GM21717 (cell line): ENCODE data around the gene KLHL8.
A peak's percentile ranks its signal among the peaks of the same experiment; 100 is the strongest.
"Not testable (repeated sequence)": the region's sequence is repeated elsewhere in the genome, so short reads cannot be mapped to it uniquely, and the experiment has no call there.

Experiments used
- ATAC-seq: cut with Tn5 transposase; IDR thresholded peaks from one replicate; pipeline ENCODE4 v1.9.1; 2021; ENCODE audit warnings: mild to moderate bottlenecking, moderate library complexity; ENCODE audit not compliant: unreplicated experiment

Gene KLHL8

GRCh38 chr4:87228262-87228860, 7.9 kb upstream of the KLHL8 start:
- ATAC-seq: no peak

- ATAC-seq: no peak
Observed at GRCh38 chr4:87227751-87228151, 7.3 kb upstream of the KLHL8 start.

DNA sequence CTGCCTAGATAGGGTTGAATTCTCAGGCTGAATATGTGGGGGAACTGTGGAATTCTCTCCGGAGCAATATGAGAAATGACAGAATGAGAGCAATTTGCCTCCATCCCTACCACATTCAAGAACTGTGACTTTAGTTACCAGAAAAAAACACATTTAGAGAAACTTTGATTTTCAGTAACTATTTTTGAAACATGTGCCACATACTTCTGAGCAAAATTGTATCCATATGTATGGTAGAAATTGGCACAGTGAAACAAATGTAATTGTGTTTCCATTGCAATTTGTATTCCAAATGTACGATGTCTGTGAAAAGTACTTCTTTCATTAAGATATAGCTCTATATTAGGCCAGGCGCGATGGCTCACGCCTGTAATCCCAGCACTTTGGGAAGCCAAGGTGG, 5.5 kb upstream of the KLHL8 start:
- ATAC-seq: no peak

GRCh38 chr4:87224141-87224923, 3.9 kb upstream of the KLHL8 start:
- ATAC-seq: no peak

DNA sequence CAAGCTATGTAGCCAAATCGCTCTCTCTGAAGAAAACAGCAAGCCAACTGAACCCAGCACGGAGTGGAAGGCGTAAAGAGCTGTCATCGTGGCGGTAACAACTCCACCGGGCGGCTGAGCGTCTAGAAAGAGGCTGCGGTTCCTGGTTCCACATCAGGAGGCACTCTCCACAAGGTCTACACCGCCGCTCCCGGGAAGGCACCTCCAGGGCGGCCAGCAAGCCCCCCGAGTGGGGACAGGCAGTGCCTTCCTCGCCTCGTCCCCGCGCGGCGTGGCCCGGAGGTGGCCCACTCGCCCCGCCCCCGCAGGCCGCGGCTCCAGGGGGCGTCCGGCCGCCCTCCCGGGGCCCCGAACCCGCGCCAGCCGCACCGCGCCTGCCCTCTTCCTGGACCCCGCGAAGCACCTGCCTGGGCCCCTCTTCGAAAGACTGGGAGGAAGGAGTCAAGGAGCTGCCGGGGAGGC, 755 bp downstream of the KLHL8 start:
- ATAC-seq: peak; percentile 43

GRCh38 chr4:87217235-87217763, 3.1 kb downstream of the KLHL8 start:
- ATAC-seq: not testable (repeated sequence)

GRCh38 chr4:87216469-87216868, 3.9 kb downstream of the KLHL8 start:
- ATAC-seq: no peak

- no peak for ATAC-seq
Observed at GRCh38 chr4:87213421-87214075, 6.9 kb downstream of the KLHL8 start.

DNA sequence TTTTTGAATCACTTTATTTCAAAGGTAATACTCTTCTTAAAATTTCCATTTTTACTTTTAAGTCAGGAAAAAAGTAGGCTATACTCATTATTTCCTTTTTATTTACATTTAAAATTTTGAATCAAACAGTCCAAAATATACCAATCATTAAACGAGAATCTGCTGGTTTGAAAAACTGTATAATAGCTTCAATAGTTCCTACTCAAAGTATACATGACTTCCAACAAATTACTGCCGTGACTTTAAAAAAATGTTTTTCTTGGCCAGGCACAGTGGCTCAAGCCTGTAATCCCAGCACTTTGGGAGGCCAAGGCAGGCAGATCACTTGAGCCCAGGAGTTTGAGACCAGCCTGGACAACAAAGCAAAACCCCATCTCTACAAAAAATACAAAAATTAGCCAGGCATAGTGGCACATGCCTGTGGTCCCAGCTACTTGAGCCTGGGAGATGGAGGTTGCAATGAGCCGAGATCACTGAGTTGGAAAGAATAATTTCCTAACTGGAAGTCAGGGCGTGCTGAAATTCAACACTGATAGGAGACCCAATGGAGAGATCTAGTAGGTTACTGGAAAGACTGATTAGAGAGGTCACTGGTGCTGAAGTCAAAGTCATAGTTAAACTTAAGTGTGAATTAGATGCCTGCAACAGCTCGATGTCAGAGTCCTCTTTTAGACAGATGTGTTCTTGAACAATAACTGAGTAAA, 9.0 kb downstream of the KLHL8 start:
- ATAC-seq: no peak

- peak; percentile 61 for ATAC-seq
Observed at GRCh38 chr4:87209696-87210095, 10.7 kb downstream of the KLHL8 start.

- peak; percentile 29 for ATAC-seq
Observed at GRCh38 chr4:87209182-87209581, 11.2 kb downstream of the KLHL8 start.

DNA sequence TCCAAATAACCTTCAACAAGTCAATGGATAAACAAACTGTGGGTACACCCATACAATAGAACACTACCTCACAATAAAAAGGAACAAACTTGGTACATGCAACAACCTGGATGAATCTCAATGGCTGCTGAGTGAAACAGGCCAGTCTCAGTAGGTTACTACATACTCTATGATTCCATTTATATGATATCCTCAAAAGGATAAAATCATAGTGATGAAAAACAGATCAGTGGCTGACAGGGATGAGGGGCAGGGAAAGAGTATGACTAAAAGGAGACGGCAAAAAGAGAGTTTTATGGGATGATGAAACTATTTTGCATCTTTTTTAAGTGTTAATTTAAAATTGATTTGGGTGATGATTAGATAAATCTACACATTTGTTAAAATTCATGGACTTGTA, 15.9 kb downstream of the KLHL8 start:
- ATAC-seq: no peak

DNA sequence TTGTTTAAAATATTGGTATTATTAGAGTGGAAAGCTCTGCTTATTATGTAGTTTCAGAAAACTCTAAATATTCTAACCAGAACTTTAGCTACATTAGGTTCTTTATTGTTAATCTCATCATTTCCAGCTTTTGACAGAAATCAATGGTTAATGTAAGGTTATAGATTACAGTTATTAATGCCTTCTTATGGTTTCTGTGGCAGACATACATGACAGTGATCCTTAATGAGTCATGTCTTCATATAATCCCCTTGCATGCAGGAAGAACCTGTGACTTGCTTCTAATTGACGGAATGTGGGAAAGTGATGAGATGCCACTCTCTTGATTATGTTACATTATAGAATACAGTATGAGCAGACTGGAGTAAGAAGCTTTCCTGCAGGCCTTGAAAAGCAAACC, 23.5 kb downstream of the KLHL8 start:
- no peak for ATAC-seq

GRCh38 chr4:87196146-87196545, 24.3 kb downstream of the KLHL8 start:
- no peak for ATAC-seq

GRCh38 chr4:87193958-87194675, 26.3 kb downstream of the KLHL8 start:
- ATAC-seq: no peak

DNA sequence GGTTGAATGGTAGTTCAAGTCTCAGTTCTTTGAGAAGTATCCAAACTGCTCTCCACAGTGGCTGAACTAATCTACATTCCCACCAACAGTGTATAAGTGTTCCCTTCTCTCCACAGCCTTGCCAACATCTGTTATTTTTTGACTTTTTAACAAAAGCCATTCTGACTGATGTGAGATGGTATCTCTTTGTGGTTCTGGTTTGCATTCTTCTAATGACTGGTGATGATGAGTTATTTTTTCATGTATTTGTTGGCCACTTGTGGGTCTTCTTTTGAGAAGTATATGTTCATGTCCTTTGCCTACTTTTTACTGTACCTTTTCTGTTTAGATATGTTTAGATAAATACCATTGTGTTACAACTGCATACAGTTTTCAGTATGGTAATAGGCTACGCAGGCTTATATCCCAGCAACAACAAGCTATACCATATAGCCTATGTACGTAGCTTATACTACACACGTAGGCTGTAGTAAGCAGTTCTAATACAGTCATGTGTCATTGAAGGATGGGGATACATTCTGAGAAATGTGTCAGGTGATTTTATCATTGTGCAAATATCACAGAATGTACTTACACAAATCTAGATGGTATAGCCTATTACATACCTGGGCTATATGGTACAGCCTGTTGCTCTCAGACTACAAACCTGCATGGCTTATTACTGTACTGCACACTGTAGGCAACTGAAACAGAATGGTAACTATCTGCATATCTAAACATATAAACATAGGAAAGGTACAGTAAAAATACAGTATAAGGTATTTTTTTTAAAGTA, 28.1 kb downstream of the KLHL8 start:
- ATAC-seq: no peak

DNA sequence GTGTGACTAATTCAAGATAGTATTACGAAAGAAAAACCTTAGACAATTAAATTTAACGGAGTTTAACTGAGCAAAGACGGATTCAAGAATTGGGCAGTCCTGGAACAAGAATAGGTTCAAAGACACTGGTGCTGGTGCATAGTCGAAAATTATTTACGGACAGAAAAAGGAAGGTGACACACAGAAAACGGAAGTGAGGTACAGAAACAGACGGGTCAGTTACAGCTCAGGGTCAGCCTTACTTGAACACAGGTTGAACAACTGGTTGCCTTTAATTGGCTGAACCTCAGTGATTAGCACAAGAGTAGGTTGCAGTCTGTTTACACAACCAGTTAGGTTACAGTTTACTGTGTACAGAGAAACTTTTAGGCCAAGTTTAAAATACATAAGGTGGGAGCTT, 31.5 kb downstream of the KLHL8 start:
- no peak for ATAC-seq

DNA sequence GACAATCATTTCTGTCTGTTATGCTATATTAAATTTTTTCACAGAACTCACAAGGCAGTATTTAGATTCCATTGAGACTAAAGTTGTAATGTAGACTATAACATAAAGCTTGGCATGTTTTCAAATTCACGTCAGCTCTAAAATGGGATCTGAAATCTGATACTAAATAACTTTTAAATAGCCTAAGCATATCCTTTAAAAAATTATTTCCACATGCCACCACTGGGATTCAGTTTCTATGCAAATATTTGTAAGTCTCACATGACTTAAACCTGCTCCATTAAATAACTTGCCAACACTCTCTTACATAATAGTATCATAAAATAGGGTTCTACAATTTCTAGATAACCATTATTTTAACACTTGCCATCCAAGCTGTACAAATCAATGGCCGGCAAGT, 32.4 kb downstream of the KLHL8 start:
- ATAC-seq: no peak

DNA sequence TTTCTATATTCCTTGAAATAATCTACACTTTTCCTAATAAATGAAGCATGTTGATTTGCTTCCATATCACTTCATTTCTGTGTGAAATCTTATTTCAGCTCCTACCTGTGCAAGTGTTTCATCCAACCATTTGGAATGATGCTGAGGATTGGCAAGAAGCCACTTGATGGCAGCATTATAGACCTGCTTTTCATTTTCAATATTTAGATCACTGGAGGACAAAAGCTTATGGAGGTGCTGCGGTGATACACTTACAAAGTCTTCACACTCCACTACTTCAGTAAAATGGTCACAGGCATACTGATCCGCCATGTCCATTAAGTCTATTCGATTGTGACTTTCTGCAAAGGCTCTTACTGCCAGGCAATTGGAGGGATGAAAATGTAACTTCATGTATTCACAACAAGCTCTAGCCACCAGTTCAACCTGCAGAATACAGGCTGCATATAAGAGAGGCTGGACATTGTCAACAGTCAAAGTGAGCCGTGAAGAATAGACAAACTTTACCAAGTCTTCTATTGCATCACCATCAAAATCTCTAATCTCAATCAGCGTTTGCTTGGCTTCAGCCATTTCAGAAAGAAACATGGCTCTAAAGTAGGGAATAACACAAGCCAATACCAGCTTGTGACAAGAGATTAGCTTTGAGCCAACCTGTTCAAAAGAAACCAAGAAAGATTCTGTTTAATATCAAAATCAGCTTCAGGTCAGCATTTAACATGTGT, 35.1 kb downstream of the KLHL8 start:
- no peak for ATAC-seq
